ENCODE results near the gene NANOG.

DNA sequence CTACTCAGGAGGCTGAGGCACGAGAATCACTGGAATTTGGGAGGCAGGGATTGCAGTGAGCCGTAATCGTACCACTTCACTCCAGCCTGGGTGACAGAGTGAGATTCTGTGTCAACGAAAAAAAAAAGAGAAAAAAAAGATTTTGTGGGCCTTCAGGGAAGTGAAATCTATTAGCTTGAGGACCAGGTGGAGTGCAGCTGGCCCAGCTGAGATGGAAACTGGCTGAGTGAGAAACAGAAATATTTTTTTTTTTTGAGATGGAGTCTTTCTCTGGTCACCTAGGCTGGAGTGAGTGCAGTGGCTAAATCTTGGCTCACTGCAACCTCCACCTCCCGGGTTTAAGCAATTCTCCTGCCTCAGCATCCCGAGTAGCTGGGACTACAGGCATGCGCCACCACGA is 39.8 kb upstream of the NANOG start:
- TF ChIP-seq EP300 (IDR thresholded peaks at IDR 0.05) (no peak), POLR2AphosphoS5 (IDR thresholded peaks at IDR 0.05) (no peak), POLR2A (IDR thresholded peaks at IDR 0.05) (no peak)

All from upper lobe of left lung (tissue), 4 donors.